ENCODE measurements around the gene BLMH. TPM values are rescaled to one million over a fixed set of nuclear protein-coding genes. Genes with fewer than 3 reads are reported as not detected.

The BLMH gene
- total and polyA plus RNA-seq, 10 of the 15 experiments (the other 5 are each of a cell fraction or from before 2014, with no cell fraction given): 16.1 to 63.9 (median 54.0) TPM

DNA sequence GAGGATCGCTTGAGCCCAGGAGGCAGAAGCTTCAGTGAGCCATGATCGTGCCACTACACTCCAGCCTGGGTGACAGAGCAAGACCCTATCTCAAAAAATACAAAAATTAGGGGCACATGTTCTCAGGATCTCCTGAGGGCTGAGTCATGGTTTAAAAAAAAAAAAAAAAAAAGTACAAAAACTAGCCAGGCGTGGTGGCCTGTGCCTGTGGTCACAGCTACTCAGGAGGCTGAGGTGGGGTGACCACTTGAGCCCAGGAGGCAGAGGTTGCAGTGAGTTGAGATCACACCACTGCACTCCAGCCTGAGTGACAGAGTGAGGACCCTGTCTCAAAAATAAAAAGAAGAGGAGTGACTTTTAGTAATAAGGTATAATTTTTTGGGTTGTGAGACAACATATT is 16.9 kb downstream of the BLMH start:
- H3K4me2 ChIP-seq (ENCODE audit: control insufficient read depth, insufficient read depth): no peak overlapping the region
- H3K36me3 ChIP-seq (ENCODE audit: control insufficient read depth in 2 of 2, insufficient read depth in 2 of 2, low read length in 1 of 2): peaks cover 5 to 34% of the 10 kb centered on the region in 2 experiments
- SMC1A ChIA-PET (ENCODE audit: uncharacterized antibody, unreplicated experiment): interaction anchor here (1.1 to 2.0 kb wide), 4 partner anchors 60 to 166 kb away, joined by 3 to 8 read pairs (median 4); no protein-coding TSS in a partner anchor
- no peak overlapping the region for H3K27ac ChIP-seq (ENCODE audit: control insufficient read depth, insufficient read depth)
- H3K79me2 ChIP-seq (ENCODE audit: control insufficient read depth, insufficient read depth, low read length): no peaks in the 10 kb centered on the region
- CTCF ChIA-PET: interaction anchor here (1.1 to 2.7 kb wide), 4 partner anchors 62 to 170 kb away, joined by 4 to 7 read pairs (median 6); no protein-coding TSS in a partner anchor
- H3K4me3 ChIP-seq: no peak overlapping the region
- WGBS (ENCODE audit: insufficient coverage, insufficient replicate concordance, low lambda C conversion rate, missing lambda C conversion rate): 67% methylated on average over 3 of the region's 3 CpGs
- H3K27me3 ChIP-seq (replicated peaks in 1 of 2; ENCODE audit: control insufficient read depth in 2 of 2, insufficient read depth in 2 of 2, low read length in 1 of 2): no peaks in the 10 kb centered on the region
- DNase-seq (ENCODE audit: low read depth, low spot score) (no peak), FAIRE-seq (no peak), ATAC-seq (peak; percentile 65)
- no TSS peak for BruUV-seq (replicated peaks)
- H3K4me1 ChIP-seq (ENCODE audit: control insufficient read depth, insufficient read depth, low read length): no peaks in the 10 kb centered on the region; the same call in 1 of the 2 replicates
- TF ChIP-seq RBBP5 (conservative IDR thresholded peaks at IDR 0.05): no peak
- TF ChIP-seq SREBF1 (IDR thresholded peaks at IDR 0.05; ENCODE audit: low read length): no peak
- no peak for TF ChIP-seq BMI1 (IDR thresholded peaks at IDR 0.05; ENCODE audit: borderline replicate concordance)
- TF ChIP-seq, protein P1, sequence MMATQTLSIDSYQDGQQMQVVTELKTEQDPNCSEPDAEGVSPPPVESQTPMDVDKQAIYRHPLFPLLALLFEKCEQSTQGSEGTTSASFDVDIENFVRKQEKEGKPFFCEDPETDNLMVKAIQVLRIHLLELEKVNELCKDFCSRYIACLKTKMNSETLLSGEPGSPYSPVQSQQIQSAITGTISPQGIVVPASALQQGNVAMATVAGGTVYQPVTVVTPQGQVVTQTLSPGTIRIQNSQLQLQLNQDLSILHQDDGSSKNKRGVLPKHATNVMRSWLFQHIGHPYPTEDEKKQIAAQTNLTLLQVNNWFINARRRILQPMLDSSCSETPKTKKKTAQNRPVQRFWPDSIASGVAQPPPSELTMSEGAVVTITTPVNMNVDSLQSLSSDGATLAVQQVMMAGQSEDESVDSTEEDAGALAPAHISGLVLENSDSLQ (IDR thresholded peaks at IDR 0.05): 0 out of 2 replicates have a peak, but pooled peaks have one; percentile 16
- TF ChIP-seq RUNX3 (IDR thresholded peaks at IDR 0.05; ENCODE audit: low read length): 0 out of 2 replicates have a peak, but pooled peaks have one; percentile 6
- H4K20me1 ChIP-seq (ENCODE audit: control insufficient read depth, insufficient read depth): no peaks in the 10 kb centered on the region
- in situ Hi-C loops (cut with MboI) (no loop called here), intact Hi-C loops (cut with micrococcal nuclease; ENCODE audit: unreplicated experiment) (loop anchor here (5.0 kb wide), 1 partner anchor 148 kb away; no protein-coding TSS in a partner anchor)
- no peak overlapping the region for H2AFZ ChIP-seq (ENCODE audit: control insufficient read depth, low read depth, low read length)
- POLR2A ChIA-PET: no interaction called here
- H3K9me3 ChIP-seq (replicated peaks; ENCODE audit: control insufficient read depth, insufficient read depth, low read length): no peaks in the 10 kb centered on the region
- RAD21 ChIA-PET (ENCODE audit: unreplicated experiment): interaction anchor here (1.4 kb wide), 1 partner anchor 61 kb away, joined by 6 read pairs; no protein-coding TSS in a partner anchor
- no peak overlapping the region for H3K9ac ChIP-seq (ENCODE audit: control insufficient read depth, insufficient read depth, low read length)

DNA sequence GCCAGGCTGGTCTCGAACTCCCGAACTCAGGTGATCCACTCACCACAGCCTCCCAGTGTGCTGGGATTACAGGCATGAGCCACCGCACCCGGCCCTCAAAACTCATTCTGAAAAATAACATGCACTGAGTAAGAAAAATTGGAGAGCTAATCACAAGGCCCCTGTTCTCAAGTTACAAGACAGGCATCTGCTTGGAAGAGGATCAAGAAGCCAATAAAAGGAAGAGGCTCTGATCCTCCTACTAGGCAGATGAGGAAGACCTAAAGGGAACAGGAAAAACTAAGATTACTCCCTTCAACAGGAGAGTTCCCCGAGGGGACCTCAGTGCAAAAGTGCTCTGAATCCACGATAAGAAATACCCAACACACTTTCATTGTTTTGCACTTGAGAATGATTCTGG is 18.4 kb downstream of the BLMH start:
- in situ Hi-C loops (cut with MboI): no loop called here
- ChIA-PET CTCF (interaction anchor here (0.6 to 2.7 kb wide), 3 partner anchors 63 to 463 kb away, joined by 3 to 7 read pairs (median 3); no protein-coding TSS in a partner anchor), POLR2A (interaction anchor here (1.5 kb wide), 1 partner anchor 11 kb away, joined by 3 read pairs; no protein-coding TSS in a partner anchor), SMC1A (ENCODE audit: uncharacterized antibody, unreplicated experiment) (interaction anchor here (0.7 to 2.0 kb wide), 3 partner anchors 61 to 168 kb away, joined by 3 to 8 read pairs (median 3); partner anchors contain the start of gene TMIGD1), RAD21 (ENCODE audit: unreplicated experiment) (interaction anchor here (1.3 kb wide), 1 partner anchor 147 kb away, joined by 4 read pairs; no protein-coding TSS in a partner anchor)
- Histone ChIP-seq H3K4me3 (no peak overlapping the region), H3K4me2 (ENCODE audit: control insufficient read depth, insufficient read depth) (no peak overlapping the region), H3K27me3 (replicated peaks in 1 of 2; ENCODE audit: control insufficient read depth in 2 of 2, insufficient read depth in 2 of 2, low read length in 1 of 2) (no peaks in the 10 kb centered on the region), H3K4me1 (ENCODE audit: control insufficient read depth, insufficient read depth, low read length) (no peaks in the 10 kb centered on the region; the same call in 1 of the 2 replicates), H2AFZ (ENCODE audit: control insufficient read depth, low read depth, low read length) (no peak overlapping the region), H3K36me3 (ENCODE audit: control insufficient read depth in 2 of 2, insufficient read depth in 2 of 2, low read length in 1 of 2) (peaks cover 5 to 36% of the 10 kb centered on the region in 2 experiments), H3K79me2 (ENCODE audit: control insufficient read depth, insufficient read depth, low read length) (no peaks in the 10 kb centered on the region), H3K9me3 (replicated peaks; ENCODE audit: control insufficient read depth, insufficient read depth, low read length) (no peaks in the 10 kb centered on the region), H3K27ac (ENCODE audit: control insufficient read depth, insufficient read depth) (no peak overlapping the region), H4K20me1 (ENCODE audit: control insufficient read depth, insufficient read depth) (no peaks in the 10 kb centered on the region), H3K9ac (ENCODE audit: control insufficient read depth, insufficient read depth, low read length) (no peak overlapping the region)
- over 99% methylated on average over 6 of the region's 6 CpGs for WGBS (ENCODE audit: insufficient coverage, insufficient replicate concordance, low lambda C conversion rate, missing lambda C conversion rate)
- FAIRE-seq: no peak
- no peak for DNase-seq (ENCODE audit: low read depth, low spot score)
- no peak for TF ChIP-seq RBBP5 (conservative IDR thresholded peaks at IDR 0.05)
- TF ChIP-seq, protein P2, sequence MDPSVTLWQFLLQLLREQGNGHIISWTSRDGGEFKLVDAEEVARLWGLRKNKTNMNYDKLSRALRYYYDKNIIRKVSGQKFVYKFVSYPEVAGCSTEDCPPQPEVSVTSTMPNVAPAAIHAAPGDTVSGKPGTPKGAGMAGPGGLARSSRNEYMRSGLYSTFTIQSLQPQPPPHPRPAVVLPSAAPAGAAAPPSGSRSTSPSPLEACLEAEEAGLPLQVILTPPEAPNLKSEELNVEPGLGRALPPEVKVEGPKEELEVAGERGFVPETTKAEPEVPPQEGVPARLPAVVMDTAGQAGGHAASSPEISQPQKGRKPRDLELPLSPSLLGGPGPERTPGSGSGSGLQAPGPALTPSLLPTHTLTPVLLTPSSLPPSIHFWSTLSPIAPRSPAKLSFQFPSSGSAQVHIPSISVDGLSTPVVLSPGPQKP (IDR thresholded peaks at IDR 0.05; ENCODE audit: low read depth, low read length): no peak
- TF ChIP-seq ZNF622 (IDR thresholded peaks at IDR 0.05): no peak
- TF ChIP-seq POLR2AphosphoS5 (IDR thresholded peaks at IDR 0.05; ENCODE audit: low read length): no peak
- intact Hi-C loops (cut with micrococcal nuclease; ENCODE audit: unreplicated experiment): no loop called here
- BruUV-seq (replicated peaks): no TSS peak
- no peak for ATAC-seq

Data from GM12878 (cell line).